ENCODE measurements around the gene ZNF407. TPM values are rescaled to one million over a fixed set of nuclear protein-coding genes. Genes with fewer than 3 reads are reported as not detected.

ZNF407 gene
- total and polyA plus RNA-seq, 3 donors from 2014 or later: 10.9 to 35.9 (median 30.8) TPM

GRCh38 chr18:74651327-74652128 is 53.9 kb downstream of the ZNF407 start:
- Histone ChIP-seq H3K4me3 (no peak overlapping the region), H3K36me3 (ENCODE audit: low read depth, missing control alignments) (no peaks in the 10 kb centered on the region), H3K27me3 (no peaks in the 10 kb centered on the region), H3K9me3 (no peaks in the 10 kb centered on the region), H3K4me1 (no peaks in the 10 kb centered on the region), H3K27ac (no peak overlapping the region)
- 74 to 77% methylated on average over 8 of the region's 8 CpGs for WGBS, 2 donors
- TF ChIP-seq CTCF (IDR thresholded peaks at IDR 0.05): no peak
- no peak for TF ChIP-seq POLR2A (IDR thresholded peaks at IDR 0.05)
- DNase-seq: no peak
- intact Hi-C loops (cut with DNase I; ENCODE audit: low total_unique reads): loop anchor here (10.0 kb wide), 1 partner anchor 823 kb away; no protein-coding TSS in a partner anchor

- Histone ChIP-seq H3K36me3 (ENCODE audit: low read depth, missing control alignments) (no peaks in the 10 kb centered on the region), H3K4me1 (no peaks in the 10 kb centered on the region), H3K27me3 (no peaks in the 10 kb centered on the region), H3K9me3 (no peaks in the 10 kb centered on the region), H3K4me3 (no peak overlapping the region), H3K27ac (no peak overlapping the region)
- 53 to 60% methylated on average over 4 of the region's 4 CpGs for WGBS, 2 donors
- intact Hi-C loops (cut with DNase I; ENCODE audit: low total_unique reads): loop anchor here (10.0 kb wide), 1 partner anchor 822 kb away; no protein-coding TSS in a partner anchor
- TF ChIP-seq CTCF (IDR thresholded peaks at IDR 0.05) (peak; percentile 33 to 61 (median 38)), POLR2A (IDR thresholded peaks at IDR 0.05) (no peak)
- no peak for DNase-seq
Observed at GRCh38 chr18:74652392-74652988, 54.8 kb downstream of the ZNF407 start.

GRCh38 chr18:74654638-74655037 is 57.0 kb downstream of the ZNF407 start:
- intact Hi-C loops (cut with DNase I; ENCODE audit: low total_unique reads): loop anchor here (10.0 kb wide), 1 partner anchor 820 kb away; no protein-coding TSS in a partner anchor
- Histone ChIP-seq H3K27ac (no peak overlapping the region), H3K36me3 (ENCODE audit: low read depth, missing control alignments) (no peaks in the 10 kb centered on the region), H3K9me3 (no peaks in the 10 kb centered on the region), H3K4me3 (no peak overlapping the region), H3K27me3 (no peaks in the 10 kb centered on the region), H3K4me1 (no peaks in the 10 kb centered on the region)
- 54 to 62% methylated on average over 2 of the region's 2 CpGs for WGBS, 2 donors
- TF ChIP-seq POLR2A (IDR thresholded peaks at IDR 0.05) (no peak), CTCF (IDR thresholded peaks at IDR 0.05) (no peak)
- DNase-seq: no peak

GRCh38 chr18:74661008-74661407 is 63.3 kb downstream of the ZNF407 start:
- intact Hi-C loops (cut with DNase I; ENCODE audit: low total_unique reads): no loop called here
- Histone ChIP-seq H3K4me3 (no peak overlapping the region), H3K27ac (no peak overlapping the region), H3K36me3 (ENCODE audit: low read depth, missing control alignments) (no peaks in the 10 kb centered on the region), H3K9me3 (no peaks in the 10 kb centered on the region), H3K4me1 (no peaks in the 10 kb centered on the region), H3K27me3 (no peaks in the 10 kb centered on the region)
- TF ChIP-seq POLR2A (IDR thresholded peaks at IDR 0.05): no peak
- no peak for TF ChIP-seq CTCF (IDR thresholded peaks at IDR 0.05)
- WGBS, 2 donors: 93 to 94% methylated on average over 2 of the region's 2 CpGs
- no peak for DNase-seq

Data from testis (tissue), 3 donors.